ENCODE data around the gene RAB22A.

Gene RAB22A

DNA sequence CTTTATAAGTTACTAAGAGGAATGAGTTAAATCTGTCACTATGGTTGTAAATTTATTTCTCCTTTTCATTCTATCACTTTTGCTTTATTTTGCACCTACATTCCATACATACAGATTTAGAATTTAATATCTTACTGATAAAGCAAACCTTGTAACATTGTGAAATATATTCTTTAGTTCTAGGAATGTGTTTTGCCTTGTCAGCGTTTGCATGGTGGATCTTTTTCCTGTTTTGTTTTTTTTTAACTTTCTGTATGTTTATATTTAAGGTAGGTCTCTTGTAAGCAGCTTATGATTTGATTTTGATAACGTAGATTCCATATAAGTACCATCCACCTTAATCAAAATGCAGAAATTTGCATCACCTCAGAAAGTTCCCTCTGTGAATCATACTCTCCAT is 16.4 kb downstream of the RAB22A start:
- H3K4me3 ChIP-seq (ENCODE audit: low read length) = no peak overlapping the region
- TF ChIP-seq, protein P1, sequence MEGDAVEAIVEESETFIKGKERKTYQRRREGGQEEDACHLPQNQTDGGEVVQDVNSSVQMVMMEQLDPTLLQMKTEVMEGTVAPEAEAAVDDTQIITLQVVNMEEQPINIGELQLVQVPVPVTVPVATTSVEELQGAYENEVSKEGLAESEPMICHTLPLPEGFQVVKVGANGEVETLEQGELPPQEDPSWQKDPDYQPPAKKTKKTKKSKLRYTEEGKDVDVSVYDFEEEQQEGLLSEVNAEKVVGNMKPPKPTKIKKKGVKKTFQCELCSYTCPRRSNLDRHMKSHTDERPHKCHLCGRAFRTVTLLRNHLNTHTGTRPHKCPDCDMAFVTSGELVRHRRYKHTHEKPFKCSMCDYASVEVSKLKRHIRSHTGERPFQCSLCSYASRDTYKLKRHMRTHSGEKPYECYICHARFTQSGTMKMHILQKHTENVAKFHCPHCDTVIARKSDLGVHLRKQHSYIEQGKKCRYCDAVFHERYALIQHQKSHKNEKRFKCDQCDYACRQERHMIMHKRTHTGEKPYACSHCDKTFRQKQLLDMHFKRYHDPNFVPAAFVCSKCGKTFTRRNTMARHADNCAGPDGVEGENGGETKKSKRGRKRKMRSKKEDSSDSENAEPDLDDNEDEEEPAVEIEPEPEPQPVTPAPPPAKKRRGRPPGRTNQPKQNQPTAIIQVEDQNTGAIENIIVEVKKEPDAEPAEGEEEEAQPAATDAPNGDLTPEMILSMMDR (IDR thresholded peaks at IDR 0.05; ENCODE audit: insufficient read depth, low read depth, low read length, missing control alignments) = no peak
- DNase-seq (ENCODE audit: low read depth) = no peak

DNA sequence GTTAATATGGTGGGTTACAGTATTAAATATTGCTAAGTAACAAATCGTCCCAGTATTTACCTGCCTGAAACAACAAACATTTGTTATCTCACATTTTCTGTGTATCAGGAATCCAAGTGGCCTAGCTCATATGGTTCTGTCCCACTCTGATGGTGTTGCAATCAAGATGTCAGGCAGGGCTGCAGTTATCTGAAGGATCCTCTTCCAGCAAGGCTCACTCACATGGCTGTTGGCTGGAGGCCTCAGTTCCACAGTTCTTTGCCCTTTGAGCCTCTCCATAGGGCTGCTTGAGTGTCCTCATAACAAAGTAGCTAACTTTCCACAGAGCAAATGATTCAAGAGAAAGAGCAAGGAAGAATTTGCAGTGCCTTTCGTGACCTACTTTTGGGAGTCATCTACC is 17.7 kb downstream of the RAB22A start:
- H3K4me3 ChIP-seq (ENCODE audit: low read length) = no peak overlapping the region
- DNase-seq (ENCODE audit: low read depth) = no peak
- TF ChIP-seq, protein P1 (IDR thresholded peaks at IDR 0.05; ENCODE audit: insufficient read depth, low read depth, low read length, missing control alignments) = no peak

DNA sequence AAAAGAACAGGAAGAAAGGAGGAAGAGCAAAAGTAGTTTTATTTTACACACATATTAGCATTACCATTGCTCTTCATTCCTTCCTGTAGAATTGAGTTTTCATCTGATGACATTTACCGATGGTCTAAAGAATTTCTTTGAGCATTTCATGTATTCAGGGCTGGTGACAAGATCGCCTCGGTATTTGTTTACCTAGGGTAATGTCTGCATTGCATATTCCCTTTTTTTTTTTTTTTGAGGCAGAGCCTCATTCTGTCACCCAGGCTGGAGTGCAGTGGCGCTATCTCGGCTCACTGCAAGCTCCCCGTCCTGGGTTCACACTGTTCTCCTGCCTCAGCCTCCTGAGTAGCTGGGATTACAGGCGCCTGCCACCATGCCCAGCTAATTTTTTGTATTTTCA is 19.3 kb downstream of the RAB22A start:
- no peak overlapping the region for H3K4me3 ChIP-seq (ENCODE audit: low read length)
- no peak for DNase-seq (ENCODE audit: low read depth)
- TF ChIP-seq, protein P1 (IDR thresholded peaks at IDR 0.05; ENCODE audit: insufficient read depth, low read depth, low read length, missing control alignments) = no peak

DNA sequence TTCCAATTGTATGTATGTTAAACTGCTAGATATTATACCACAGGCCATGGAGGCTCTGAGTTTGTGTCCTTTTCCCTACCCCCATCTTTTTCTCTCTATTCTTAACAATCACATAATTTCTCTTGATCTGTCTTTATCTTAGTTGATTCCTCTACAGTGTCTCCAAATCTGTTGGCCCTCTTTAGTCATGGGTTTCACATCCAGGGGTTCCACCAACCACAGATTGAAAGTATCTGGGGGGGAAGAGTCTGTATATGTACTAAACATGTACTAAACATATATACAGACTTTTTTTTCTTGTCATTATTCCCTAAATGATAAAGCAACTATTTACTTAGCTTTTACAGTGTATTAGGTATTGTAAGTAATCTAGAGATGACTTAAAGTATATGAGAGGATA is 20.2 kb downstream of the RAB22A start:
- no peak for DNase-seq (ENCODE audit: low read depth)
- H3K4me3 ChIP-seq (ENCODE audit: low read length) = no peak overlapping the region
- TF ChIP-seq, protein P1 (IDR thresholded peaks at IDR 0.05; ENCODE audit: insufficient read depth, low read depth, low read length, missing control alignments) = no peak

DNA sequence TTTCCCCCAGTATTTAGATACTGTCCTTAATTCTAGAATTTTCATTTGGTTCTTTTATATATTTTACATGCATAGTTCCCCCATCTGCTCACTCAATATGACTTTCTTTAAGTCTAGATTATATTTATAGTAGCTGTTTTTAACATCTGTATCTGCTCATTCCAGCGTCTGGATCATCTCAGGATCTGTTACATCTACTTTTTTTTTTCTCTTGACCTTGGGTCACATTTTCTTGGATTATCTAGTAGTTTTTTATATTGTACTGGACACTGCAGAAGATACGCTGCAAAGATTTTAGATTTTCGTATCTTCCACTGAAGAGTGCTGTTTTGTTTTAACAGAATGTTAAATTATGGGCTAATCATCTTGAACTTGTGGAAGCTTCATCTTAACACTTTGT is 20.7 kb downstream of the RAB22A start:
- H3K4me3 ChIP-seq (ENCODE audit: low read length) = no peak overlapping the region
- TF ChIP-seq, protein P1 (IDR thresholded peaks at IDR 0.05; ENCODE audit: insufficient read depth, low read depth, low read length, missing control alignments) = no peak
- no peak for DNase-seq (ENCODE audit: low read depth)

DNA sequence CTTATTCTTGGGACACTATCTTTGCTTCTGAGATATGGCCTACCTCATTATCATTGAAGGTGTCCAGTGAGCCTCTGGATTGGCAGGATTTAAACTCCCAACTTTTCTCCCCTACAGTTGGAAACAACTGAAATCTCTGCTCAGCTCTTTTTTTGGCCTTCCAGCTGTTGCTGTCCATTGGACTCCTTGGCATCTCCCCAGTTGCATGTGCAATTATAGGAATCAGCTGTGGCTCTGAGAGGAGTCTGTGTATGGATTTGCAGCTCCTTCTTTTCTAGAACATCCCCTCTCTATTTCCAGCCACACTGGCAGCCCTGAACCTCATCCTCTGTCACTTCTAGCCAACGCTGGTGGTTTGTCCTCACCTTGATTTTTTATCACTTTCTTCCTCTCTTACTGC is 21.2 kb downstream of the RAB22A start:
- no peak for DNase-seq (ENCODE audit: low read depth)
- TF ChIP-seq, protein P1 (IDR thresholded peaks at IDR 0.05; ENCODE audit: insufficient read depth, low read depth, low read length, missing control alignments) = no peak
- no peak overlapping the region for H3K4me3 ChIP-seq (ENCODE audit: low read length)

DNA sequence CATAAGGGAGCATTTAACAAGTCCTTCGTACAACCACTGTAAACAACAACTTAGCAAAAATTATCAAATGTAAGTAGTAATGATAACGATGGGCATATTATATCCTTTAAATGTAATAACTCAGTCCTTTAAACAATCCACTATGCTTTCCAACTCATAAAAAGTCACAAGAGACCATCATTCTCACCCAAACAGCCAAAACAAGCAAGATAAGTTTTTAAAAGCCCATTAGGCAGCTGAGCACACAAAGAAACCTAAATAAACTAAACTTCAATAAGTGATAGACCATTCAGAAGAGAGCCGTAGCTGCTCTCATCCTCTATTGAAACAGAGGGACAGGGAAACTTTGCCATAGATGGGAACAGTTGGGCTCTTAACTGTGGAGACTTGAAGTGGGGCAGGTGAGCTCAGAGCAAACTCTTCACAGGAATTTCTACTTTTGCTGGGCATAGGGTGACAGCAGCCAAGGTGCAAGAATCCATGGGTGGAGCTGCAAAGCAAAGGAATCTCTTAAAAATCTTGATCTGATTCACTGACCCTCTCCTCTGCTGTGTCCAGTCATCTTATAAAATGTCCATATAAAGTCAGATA is 22.5 kb downstream of the RAB22A start:
- DNase-seq (ENCODE audit: low read depth) = no peak
- no peak overlapping the region for H3K4me3 ChIP-seq (ENCODE audit: low read length)

More for the DNA sequence above, 22.5 kb downstream of the RAB22A start:
- TF ChIP-seq, protein P1 (IDR thresholded peaks at IDR 0.05; ENCODE audit: insufficient read depth, low read depth, low read length, missing control alignments) = no peak

Measured in epithelial cell of esophagus (primary cell).